GM06990 (cell line): ENCODE data around the gene IFITM2.

Experiments
- DNase-seq: peaks from one replicate; pipeline ENCODE4 v3.0.0-alpha.2; 2011; ENCODE audit not compliant: insufficient read length; ENCODE audit errors: extremely low read depth
- H3K27me3 ChIP-seq: replicated peaks from 2 replicates; pipeline ENCODE4 v1.6.0; 2011; ENCODE audit warnings: low read length; ENCODE audit not compliant: control insufficient read depth, insufficient read depth
- H3K36me3 ChIP-seq: 2 replicates; pipeline ENCODE4 v1.5.1; 2011; ENCODE audit warnings: low read length; ENCODE audit not compliant: control insufficient read depth, insufficient read depth
- H3K4me3 ChIP-seq: replicated peaks from 2 replicates; pipeline ENCODE4 v1.5.1; 2011; ENCODE audit warnings: low read depth, mild to moderate bottlenecking, control low read depth, low read length
- TF ChIP-seq, protein P1 (sequence below): IDR thresholded peaks from 2 replicates; pipeline ENCODE4 v1.5.1; 2011; ENCODE audit warnings: low read length, control low read depth, mild to moderate bottlenecking, inconsistent platforms; ENCODE audit not compliant: insufficient read depth, poor library complexity, severe bottlenecking

The IFITM2 gene

DNA sequence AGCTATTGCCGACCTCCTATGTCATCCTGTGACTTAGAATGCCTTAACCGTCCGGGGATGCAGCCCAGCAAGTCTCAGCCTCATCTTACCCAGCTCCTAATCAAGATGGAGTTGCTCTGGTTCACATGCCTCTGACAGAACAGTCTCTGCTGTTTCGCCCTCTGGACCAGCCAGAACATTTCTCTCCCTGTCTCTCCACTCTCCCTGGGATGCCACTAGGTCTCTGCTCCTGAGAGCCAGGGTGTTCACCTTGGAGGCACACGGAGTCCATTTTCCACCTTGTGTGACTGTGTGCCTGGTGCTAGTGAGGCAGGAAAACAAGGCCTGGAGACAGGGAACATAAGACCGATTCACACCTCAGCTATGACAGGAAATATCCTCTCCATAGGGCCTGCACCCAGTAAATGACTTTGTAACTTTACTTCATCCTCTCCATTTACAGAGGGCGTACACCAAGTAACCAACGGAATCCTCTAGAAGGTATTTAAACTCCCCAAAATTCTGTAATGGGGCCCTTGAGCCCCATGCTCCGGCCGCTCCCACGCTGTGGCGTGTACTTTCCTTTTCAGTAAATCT lies 44.9 kb downstream of the IFITM2 start:
- TF ChIP-seq, protein P1, sequence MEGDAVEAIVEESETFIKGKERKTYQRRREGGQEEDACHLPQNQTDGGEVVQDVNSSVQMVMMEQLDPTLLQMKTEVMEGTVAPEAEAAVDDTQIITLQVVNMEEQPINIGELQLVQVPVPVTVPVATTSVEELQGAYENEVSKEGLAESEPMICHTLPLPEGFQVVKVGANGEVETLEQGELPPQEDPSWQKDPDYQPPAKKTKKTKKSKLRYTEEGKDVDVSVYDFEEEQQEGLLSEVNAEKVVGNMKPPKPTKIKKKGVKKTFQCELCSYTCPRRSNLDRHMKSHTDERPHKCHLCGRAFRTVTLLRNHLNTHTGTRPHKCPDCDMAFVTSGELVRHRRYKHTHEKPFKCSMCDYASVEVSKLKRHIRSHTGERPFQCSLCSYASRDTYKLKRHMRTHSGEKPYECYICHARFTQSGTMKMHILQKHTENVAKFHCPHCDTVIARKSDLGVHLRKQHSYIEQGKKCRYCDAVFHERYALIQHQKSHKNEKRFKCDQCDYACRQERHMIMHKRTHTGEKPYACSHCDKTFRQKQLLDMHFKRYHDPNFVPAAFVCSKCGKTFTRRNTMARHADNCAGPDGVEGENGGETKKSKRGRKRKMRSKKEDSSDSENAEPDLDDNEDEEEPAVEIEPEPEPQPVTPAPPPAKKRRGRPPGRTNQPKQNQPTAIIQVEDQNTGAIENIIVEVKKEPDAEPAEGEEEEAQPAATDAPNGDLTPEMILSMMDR: no peak
- H3K27me3 ChIP-seq: no peaks in the 10 kb centered on the region
- H3K36me3 ChIP-seq: no peaks in the 10 kb centered on the region
- no peak for DNase-seq
- no peak overlapping the region for H3K4me3 ChIP-seq

DNA sequence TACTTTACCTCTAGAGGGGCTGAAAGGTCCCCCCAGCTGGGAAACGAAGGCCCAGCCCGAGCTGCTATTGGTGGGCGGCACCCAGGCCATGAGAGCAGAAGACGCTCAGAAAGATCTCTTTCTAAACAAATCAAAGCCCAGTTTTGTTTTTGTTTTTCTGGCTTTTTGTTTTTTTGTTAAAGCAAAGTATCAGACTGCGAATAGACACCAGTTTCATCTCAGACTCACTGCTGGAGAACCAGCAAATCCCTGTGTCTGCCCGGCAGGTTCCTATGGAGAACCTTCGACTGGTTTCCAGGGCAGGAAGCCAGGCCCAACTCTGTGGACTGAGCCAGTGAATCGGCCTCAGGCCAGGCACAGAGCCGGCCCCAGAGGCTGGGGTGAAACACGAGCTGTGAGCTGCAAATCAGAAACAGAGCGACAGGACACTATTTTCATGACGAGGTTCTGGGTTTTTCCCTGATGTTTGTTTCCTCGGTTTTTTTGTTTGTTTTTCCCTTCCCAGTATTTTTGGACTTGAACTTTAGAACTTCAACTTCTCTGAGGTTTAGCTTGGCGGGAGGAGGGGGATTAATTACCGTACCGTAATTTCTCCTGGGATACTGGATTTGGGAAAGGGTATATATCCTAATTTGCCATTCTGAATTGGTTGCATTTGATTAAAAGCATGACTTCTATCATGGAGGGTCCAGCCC lies 45.7 kb downstream of the IFITM2 start:
- H3K27me3 ChIP-seq: no peaks in the 10 kb centered on the region
- H3K4me3 ChIP-seq: no peak overlapping the region
- no peaks in the 10 kb centered on the region for H3K36me3 ChIP-seq
- DNase-seq: no peak
- TF ChIP-seq, protein P1: no peak

DNA sequence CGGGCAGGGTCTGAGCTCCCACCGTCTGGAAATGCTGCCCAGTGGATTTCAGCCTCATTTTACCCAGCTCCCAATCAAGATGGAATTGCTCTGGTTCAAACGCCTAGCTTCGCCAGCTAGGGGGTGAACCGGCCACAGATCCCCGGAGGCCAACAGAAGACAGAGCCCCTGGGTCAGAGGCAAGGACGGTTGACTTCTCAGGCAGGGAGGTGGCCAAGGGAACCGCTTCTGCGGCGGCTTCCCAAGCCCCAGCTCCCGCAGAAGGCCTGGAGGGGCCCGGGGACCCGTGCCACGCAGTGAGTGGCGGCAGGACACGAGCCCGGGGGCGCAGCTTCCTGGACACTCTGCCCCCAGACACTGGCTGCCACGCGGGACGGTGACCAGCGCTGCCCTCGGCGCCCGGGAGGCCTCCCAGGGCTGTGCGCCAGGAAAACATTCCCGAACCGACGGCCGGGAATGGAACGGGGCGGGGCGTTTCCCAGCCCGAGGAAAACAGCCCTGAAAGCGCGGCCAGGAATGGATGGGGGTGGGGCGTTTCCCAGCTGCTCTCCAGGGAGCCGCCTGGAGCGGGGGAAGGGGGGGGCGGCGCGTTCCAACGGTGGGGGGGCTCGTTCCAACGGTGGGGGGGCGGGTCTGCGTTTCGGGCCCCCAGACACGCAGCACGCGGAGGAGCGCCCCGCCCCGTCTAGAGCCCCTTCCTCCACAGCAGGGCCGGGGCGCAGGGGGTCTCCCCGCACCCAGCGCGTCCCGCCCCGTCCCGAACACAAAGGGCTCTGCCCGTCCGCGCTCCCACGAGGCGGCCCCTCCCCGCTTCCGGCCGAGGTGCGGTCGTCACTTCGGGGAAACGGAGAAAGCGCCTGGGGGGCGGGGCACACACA lies 48.2 kb downstream of the IFITM2 start:
- peak overlapping the region; percentile 59 for H3K4me3 ChIP-seq
- TF ChIP-seq, protein P1: no peak
- H3K27me3 ChIP-seq: no peaks in the 10 kb centered on the region
- DNase-seq: peak; percentile 92
- H3K36me3 ChIP-seq: no peaks in the 10 kb centered on the region

DNA sequence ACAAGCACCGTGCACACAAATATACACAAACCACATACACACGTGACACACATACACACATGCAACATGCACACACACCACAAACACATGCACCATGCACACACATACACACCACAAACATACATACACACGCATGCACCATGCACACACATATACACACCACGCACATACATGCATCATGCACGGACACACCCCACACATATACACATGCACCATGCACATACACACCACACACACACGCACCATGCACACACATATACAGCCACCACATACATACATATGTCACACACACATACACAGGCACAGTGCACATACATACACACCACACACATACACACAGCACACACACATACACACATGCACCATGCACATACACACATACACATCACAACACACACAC lies 49.0 kb downstream of the IFITM2 start:
- DNase-seq: no peak
- no peaks in the 10 kb centered on the region for H3K36me3 ChIP-seq
- H3K4me3 ChIP-seq: no peak overlapping the region
- TF ChIP-seq, protein P1: no peak
- no peaks in the 10 kb centered on the region for H3K27me3 ChIP-seq

DNA sequence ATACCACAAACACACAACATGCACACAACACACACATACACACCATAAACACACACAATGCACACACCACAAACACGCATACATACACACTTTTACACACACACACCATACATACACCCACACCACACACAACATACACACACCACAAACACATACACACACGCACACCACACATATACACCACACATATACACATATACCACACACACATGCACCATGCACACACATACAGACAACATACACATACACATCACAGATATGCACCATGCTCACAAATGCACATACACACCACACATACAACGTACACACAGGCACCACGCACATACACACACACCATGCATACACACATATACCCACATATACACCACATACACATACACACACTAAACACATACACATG lies 50.0 kb downstream of the IFITM2 start:
- no peak overlapping the region for H3K4me3 ChIP-seq
- TF ChIP-seq, protein P1: no peak
- no peak for DNase-seq
- H3K36me3 ChIP-seq: no peaks in the 10 kb centered on the region
- H3K27me3 ChIP-seq: no peaks in the 10 kb centered on the region
